Measurements from ENCODE around the gene FRG2B.
"Not testable (repeated sequence)": the region's sequence is repeated elsewhere in the genome, so short reads cannot be mapped to it uniquely, and the experiment has no call there.

DNA sequence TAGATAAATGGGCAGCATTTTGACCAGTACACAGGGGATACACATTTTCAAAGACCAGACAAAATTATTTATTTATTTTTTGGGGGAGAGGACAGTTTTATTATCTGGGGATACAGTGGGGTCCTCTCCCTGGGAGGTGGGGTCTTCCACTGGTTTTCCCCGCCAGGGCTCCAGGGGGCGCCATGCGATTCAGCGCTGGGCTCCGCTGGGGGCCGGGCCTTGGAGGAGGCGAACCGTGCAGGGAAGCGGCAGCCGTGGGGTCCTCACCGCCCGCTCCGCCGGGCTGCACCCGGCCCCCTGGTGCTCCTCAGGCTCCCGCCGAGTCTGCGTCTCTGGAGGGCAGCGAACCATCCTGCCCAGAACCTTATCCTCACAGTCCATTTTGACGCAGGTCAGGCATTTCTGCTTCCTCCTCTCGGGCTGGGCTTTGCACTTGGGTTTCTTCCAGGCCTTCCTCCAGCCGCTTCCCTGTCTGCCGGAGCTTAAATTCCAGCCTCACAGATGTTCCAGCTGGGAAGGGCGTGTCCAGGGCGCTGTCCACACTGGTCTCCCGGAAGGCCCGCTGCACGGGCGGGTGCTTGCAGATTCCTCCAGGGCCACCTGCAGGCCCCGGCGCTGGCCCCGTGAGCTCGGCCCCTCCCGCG, 10.7 kb upstream of the FRG2B start:
- TF ChIP-seq CTCF (IDR thresholded peaks at IDR 0.05); USF2 (IDR thresholded peaks at IDR 0.05; ENCODE audit: borderline replicate concordance, low read depth, low read length); RFX5 (IDR thresholded peaks at IDR 0.05; ENCODE audit: low read length); CHD2 (IDR thresholded peaks at IDR 0.05; ENCODE audit: low read length, partially characterized antibody); FOSL2 (IDR thresholded peaks at IDR 0.05; ENCODE audit: borderline replicate concordance, low read depth); TEAD4 (IDR thresholded peaks at IDR 0.05; ENCODE audit: borderline replicate concordance, insufficient read depth); EP300 (IDR thresholded peaks at IDR 0.05; ENCODE audit: borderline replicate concordance in 1 of 2, low read depth in 1 of 2, low read length in 1 of 2); SIN3A (IDR thresholded peaks at IDR 0.05; ENCODE audit: borderline replicate concordance, low read depth, low read length); RAD21 (IDR thresholded peaks at IDR 0.05; ENCODE audit: low read length); TAF1 (IDR thresholded peaks at IDR 0.05; ENCODE audit: borderline replicate concordance, low read depth, low read length); GATA2 (CRISPR knock-in tag; IDR thresholded peaks at IDR 0.05); IRF3 (IDR thresholded peaks at IDR 0.05; ENCODE audit: low read depth, low read length); GABPA (IDR thresholded peaks at IDR 0.05; ENCODE audit: low read depth); POLR2AphosphoS5 (IDR thresholded peaks at IDR 0.05; ENCODE audit: low read depth, low read length): not testable (repeated sequence)

All from SK-N-SH (cell line).